ENCODE data around the gene DUSP3. TPM values are rescaled to one million over a fixed set of nuclear protein-coding genes. Genes with fewer than 3 reads are reported as not detected.

Gene DUSP3
- total and polyA plus RNA-seq, 2 of the 13 experiments (the other 11 are each of a cell fraction or from before 2014, with no cell fraction given): 60.0 to 71.5 TPM

GRCh38 chr17:43760254-43760852 lies 18.4 kb downstream of the DUSP3 start (continued):
- TF ChIP-seq ZNF414 (CRISPR knock-in tag; IDR thresholded peaks at IDR 0.05) (peak; percentile 63; the same call in 1 of the 2 replicates), ZNF556 (CRISPR knock-in tag; IDR thresholded peaks at IDR 0.05; ENCODE audit: borderline replicate concordance) (peak; percentile 84; the same call in 1 of the 2 replicates), ZNF530 (CRISPR knock-in tag; IDR thresholded peaks at IDR 0.05; ENCODE audit: low read depth) (no peak), DBP (CRISPR knock-in tag; IDR thresholded peaks at IDR 0.05; ENCODE audit: not compliant biosample characterization) (no peak), PAWR (CRISPR knock-in tag; IDR thresholded peaks at IDR 0.05; ENCODE audit: borderline replicate concordance) (no peak), TEAD3 (CRISPR knock-in tag; optimal IDR thresholded peaks at IDR 0.05; ENCODE audit: borderline replicate concordance) (peak; percentile 92), KDM3A (CRISPR knock-in tag; IDR thresholded peaks at IDR 0.05; ENCODE audit: low read depth) (peak; percentile 95; the same call in 1 of the 2 replicates), ZFP36 (IDR thresholded peaks at IDR 0.05; ENCODE audit: borderline replicate concordance, low read depth, low read length, partially characterized antibody) (peak; percentile 74), AHDC1 (CRISPR knock-in tag; IDR thresholded peaks at IDR 0.05; ENCODE audit: borderline replicate concordance) (no peak), SRY (CRISPR knock-in tag; IDR thresholded peaks at IDR 0.05) (no peak), RARG (CRISPR knock-in tag; IDR thresholded peaks at IDR 0.05; ENCODE audit: low read depth) (no peak), XRCC5 (optimal IDR thresholded peaks at IDR 0.05; ENCODE audit: low read length) (peak; percentile 99), ZBED4 (CRISPR knock-in tag; IDR thresholded peaks at IDR 0.05; ENCODE audit: borderline replicate concordance) (0 out of 2 replicates have a peak, but pooled peaks have one; percentile 57), THAP7 (CRISPR knock-in tag; IDR thresholded peaks at IDR 0.05) (0 out of 2 replicates have a peak, but pooled peaks have one; percentile 50), ZBTB21 (CRISPR knock-in tag; IDR thresholded peaks at IDR 0.05) (0 out of 2 replicates have a peak, but pooled peaks have one; percentile 28), TOPORS (CRISPR knock-in tag; IDR thresholded peaks at IDR 0.05) (peak; percentile 77; the same call in 1 of the 2 replicates), ELF3 (CRISPR knock-in tag; IDR thresholded peaks at IDR 0.05) (peak; percentile 84)
